Lower leg skin (tissue), 4 donors: Measurements from ENCODE around the gene MEGF6. TPM values are rescaled to one million over a fixed set of nuclear protein-coding genes. Genes with fewer than 3 reads are reported as not detected.

Source experiments
- DNase-seq, 2 donors: peaks; one replicate each; pipeline ENCODE4 v3.0.0-alpha.2; 2019; ENCODE audit warnings: low spot score in 2 of 2
- H3K4me3 ChIP-seq: fragments of 200-600 bp; sonication (generic); 2 replicates; pipeline ENCODE4 v1.5.1; 2017; ENCODE audit warnings: mild to moderate bottlenecking, low read depth; ENCODE audit not compliant: poor library complexity, severe bottlenecking
- CTCF ChIP-seq, 3 donors: fragments of 450-650 bp; IDR thresholded peaks; one replicate each; pipeline ENCODE4 v1.5.1; 2016; ENCODE audit warnings: antibody characterized with exemption in 3 of 3, mild to moderate bottlenecking in 3 of 3, moderate library complexity in 2 of 3
- POLR2A ChIP-seq, 2 donors: fragments of 450-650 bp; IDR thresholded peaks; one replicate each; pipeline ENCODE4 v1.6.1; 2016 to 2017; ENCODE audit warnings: antibody characterized with exemption in 2 of 2, mild to moderate bottlenecking in 1 of 2, moderate library complexity in 1 of 2
- WGBS, 2 donors: methylation state at CpG; one replicate each; pipeline ENCODE4 v1.1.5; 2018; 5-methylcytosine and 5-hydroxymethylcytosine counted together
- intact Hi-C: fragments of 100-400 bp; cut with DNase I; formaldehyde crosslinking; loops from one replicate; pipeline ENCODE4 v1.15.0; 2023; ENCODE audit warnings: low total_unique reads
- total RNA-seq, 4 donors: library from RNA; depleted of rRNA; stranded (reverse); fragments of >200 nt; gene quantifications; one replicate each; pipeline ENCODE4 v1.1.0, GENCODE V29; 2016

MEGF6 gene
- total RNA-seq, 4 donors from 2014 or later, result 81.1 to 147 (median 86.1) TPM

DNA sequence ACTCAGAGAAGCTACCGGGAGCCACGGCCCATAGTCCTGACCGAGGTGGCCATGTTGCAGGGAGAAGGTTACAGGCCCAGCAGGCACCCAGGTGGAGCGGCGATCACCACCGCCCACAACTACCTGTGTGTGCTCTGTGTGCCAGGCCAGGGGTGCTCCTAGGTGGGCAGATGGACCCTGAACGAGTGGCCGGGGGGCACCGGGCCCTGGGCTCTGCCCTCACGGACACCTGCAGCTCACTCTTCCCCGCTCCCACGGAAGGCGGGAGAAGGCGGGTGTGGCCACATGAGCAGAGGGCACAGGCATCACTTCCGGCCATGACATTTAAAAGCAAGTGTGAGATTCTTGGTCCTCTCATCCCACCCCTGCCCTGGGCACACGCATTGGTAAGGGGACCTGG lies 73.9 kb downstream of the MEGF6 start:
- no peak overlapping the region for H3K4me3 ChIP-seq
- WGBS, 2 donors, result 93 to 95% methylated on average over 10 to 14 of the region's 16 CpGs
- DNase-seq, result no peak
- intact Hi-C loops, result no loop called here
- TF ChIP-seq CTCF (IDR thresholded peaks at IDR 0.05), result no peak
- TF ChIP-seq POLR2A (IDR thresholded peaks at IDR 0.05), result no peak

DNA sequence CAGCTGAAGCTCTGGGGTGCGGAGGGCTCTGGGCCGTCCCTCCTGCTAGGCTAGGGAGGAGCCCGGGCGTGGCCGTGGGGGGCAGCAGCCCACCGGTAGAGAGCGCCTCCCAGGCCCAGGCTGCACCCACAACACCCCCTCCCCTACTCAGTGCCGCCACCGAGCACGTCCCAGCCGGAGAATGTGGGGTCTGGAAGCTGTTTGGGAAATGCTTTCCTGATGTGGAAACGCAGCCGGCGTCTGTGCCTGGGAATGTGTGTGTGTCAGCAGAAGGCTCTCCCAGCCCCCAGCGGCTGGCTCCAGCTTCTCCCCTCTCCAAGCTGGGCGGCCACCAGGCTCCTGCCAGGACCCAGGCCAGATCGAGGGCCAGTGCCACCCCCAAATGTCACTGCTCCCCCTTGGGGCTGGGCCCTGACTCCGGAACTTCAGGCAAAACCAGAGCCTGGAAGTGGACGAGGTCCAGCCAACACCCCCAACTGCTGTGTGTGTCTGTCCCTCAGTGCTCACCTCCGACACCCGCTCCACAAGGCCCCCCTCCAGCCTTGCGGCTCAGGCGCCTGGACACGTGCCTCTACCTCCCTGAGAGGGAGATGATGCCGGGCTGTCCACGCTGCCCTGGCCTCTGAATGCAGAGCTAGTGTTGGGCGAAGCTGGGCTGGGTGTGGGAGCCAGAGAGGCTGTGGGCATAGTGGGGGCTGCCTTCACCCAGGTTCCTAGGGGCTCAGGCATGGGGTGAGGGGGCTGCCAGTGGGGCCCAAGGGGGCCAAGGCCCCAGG lies 74.7 kb downstream of the MEGF6 start:
- WGBS, 2 donors, result 60 to 76% methylated on average over 25 to 26 of the region's 27 CpGs
- intact Hi-C loops, result no loop called here
- DNase-seq, result no peak
- TF ChIP-seq POLR2A (IDR thresholded peaks at IDR 0.05) (no peak), CTCF (IDR thresholded peaks at IDR 0.05) (no peak)
- no peak overlapping the region for H3K4me3 ChIP-seq

- intact Hi-C loops, result no loop called here
- DNase-seq, result no peak
- H3K4me3 ChIP-seq, result no peak overlapping the region
- TF ChIP-seq CTCF (IDR thresholded peaks at IDR 0.05), result no peak
- WGBS, 2 donors, result 90 to 92% methylated on average over 7 to 12 of the region's 12 CpGs
Observed at GRCh38 chr1:3535732-3536131, 75.6 kb downstream of the MEGF6 start.

GRCh38 chr1:3534803-3535637 lies 76.3 kb downstream of the MEGF6 start:
- intact Hi-C loops, result no loop called here

More at GRCh38 chr1:3534803-3535637, 76.3 kb downstream of the MEGF6 start:
- WGBS, 2 donors, result 71 to 72% methylated on average over 12 to 17 of the region's 17 CpGs
- H3K4me3 ChIP-seq, result no peak overlapping the region
- DNase-seq, result no peak
- TF ChIP-seq POLR2A (IDR thresholded peaks at IDR 0.05) (no peak), CTCF (IDR thresholded peaks at IDR 0.05) (no peak)
